Stimulated activated naive CD8-positive, alpha-beta T cell treated with anti-CD3 and anti-CD28 coated beads, Interleukin-15, amount 100 ng/mL, for 72 hours (primary cell): Measurements from ENCODE around the gene CCNL1.
"Not testable (repeated sequence)": the region's sequence is repeated elsewhere in the genome, so short reads cannot be mapped to it uniquely, and the experiment has no call there.

ENCODE experiments used
- ATAC-seq: fragments of 150-1000 bp; cut with Tn5 transposase; 2 replicates; pipeline ENCODE4 v1.10.0; 2021; ENCODE audit warnings: mild to moderate bottlenecking, moderate library complexity
- DNase-seq, 2 donors: peaks; one replicate each; pipeline ENCODE4 v3.0.0; 2021 to 2022
- H3K27ac Mint-ChIP-seq, 2 donors: one replicate each; pipeline ENCODE4 v1.8.0; 2022; ENCODE audit warnings: mild to moderate bottlenecking in 2 of 2, mixed read lengths in 2 of 2, moderate library complexity in 2 of 2
- H3K27me3 Mint-ChIP-seq: one replicate; pipeline ENCODE4 v1.8.0; 2022; ENCODE audit warnings: mixed read lengths
- H3K4me1 Mint-ChIP-seq: one replicate; pipeline ENCODE4 v1.8.0; 2022; ENCODE audit warnings: mild to moderate bottlenecking, mixed read lengths
- H3K4me3 Mint-ChIP-seq, 2 donors: one replicate each; pipeline ENCODE4 v1.8.0; 2022; ENCODE audit warnings: mild to moderate bottlenecking in 2 of 2, mixed read lengths in 2 of 2, moderate library complexity in 1 of 2
- H3K9me3 Mint-ChIP-seq, 2 donors: one replicate each; pipeline ENCODE4 v1.8.0; 2022; ENCODE audit warnings: mixed read lengths in 2 of 2

Gene CCNL1

DNA sequence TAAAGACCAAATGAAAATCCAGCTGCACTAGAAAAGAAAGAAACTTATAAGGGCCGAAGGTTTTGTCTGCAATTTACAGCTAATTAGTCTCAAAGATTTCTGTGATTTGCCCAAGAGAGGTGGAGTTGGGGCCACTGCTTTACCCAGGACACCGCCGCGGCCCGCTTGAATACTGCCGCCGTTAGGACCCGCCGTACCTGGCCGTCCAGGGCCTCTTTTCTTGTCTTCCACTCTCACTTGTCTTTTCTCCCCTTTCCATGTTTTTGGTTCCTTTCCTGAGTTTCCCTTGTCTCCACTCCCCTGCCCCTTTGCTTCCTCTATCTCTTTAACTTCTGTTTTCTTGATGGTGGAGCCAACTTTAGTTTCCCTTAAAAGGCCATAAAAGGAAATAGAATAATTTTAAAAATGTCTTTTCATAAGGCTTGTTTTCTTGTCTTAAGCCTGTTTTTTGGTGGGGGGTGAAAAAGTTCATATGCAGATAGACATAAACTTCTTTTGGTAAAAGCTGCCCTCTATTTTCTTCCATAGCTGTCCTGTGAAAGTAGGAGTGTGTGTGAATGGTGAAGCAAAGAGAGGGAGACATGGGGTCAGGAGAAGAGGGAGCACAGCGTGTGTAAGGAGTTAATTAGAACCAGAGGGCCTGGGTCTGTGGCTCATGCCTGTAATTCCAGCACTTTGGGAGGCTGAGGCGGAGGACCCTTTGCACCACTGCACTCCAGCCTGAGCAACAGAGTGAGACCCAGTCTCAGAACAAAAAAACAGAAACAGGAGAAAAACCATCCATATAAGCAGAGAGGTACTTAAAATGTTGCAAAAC lies 16.0 kb upstream of the CCNL1 start:
- H3K4me3 Mint-ChIP-seq = peak overlapping the region; percentile 85 to 95
- no peak for DNase-seq
- no peak for ATAC-seq
- H3K4me1 Mint-ChIP-seq = peaks cover 37% of the 10 kb centered on the region
- H3K27ac Mint-ChIP-seq = peak overlapping the region; percentile 98 to 99
- no peaks in the 10 kb centered on the region for H3K27me3 Mint-ChIP-seq
- no peaks in the 10 kb centered on the region for H3K9me3 Mint-ChIP-seq

DNA sequence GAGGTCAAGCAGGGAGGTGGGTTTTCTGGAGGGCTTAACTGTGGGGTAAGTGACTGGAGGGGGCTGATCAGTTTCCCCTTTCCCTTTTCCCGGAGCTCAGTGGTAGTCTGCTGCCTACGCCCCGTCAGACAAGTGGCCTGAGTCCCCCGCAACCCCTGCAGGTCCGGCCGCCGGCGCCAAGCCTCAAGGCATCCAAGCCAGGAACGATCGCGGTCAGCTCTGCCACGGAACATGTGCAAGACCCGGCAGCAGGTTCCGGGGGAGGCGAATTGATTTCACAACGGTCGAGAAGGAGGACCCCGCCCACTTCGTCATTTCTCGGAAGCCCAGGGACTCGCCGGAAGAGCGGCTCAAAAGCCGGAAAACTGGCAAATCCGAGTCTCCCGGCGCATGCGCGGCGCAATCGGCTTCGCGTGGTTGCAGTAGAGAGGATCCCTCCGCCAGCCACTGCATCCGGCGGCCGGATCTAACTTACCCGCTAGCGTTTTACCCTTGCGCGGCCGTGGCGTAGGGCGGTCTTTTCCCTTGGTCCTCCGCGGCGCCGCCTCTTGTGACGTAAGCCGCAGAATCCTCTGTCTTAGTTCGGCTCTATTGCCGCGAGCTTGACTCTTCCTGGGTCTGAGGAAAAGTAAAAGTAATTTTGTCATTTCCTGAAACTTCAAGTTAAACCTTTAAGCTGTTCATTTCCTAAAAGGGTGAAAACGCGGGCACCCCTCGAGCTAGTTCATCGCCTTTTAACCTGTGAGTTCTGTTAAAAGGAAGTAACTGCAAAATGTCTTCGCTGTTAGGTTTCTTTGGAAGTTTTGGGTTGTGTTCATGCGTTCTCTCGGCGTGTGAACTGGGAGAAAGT lies 14.9 kb upstream of the CCNL1 start:
- Mint-ChIP-seq H3K4me1 (peaks cover 39% of the 10 kb centered on the region), H3K4me3 (peak overlapping the region; percentile 85 to 95), H3K27ac (peak overlapping the region; percentile 98 to 99), H3K27me3 (no peaks in the 10 kb centered on the region), H3K9me3 (no peaks in the 10 kb centered on the region)
- peak; percentile 95 to 99 for DNase-seq
- ATAC-seq = peak; percentile 98

DNA sequence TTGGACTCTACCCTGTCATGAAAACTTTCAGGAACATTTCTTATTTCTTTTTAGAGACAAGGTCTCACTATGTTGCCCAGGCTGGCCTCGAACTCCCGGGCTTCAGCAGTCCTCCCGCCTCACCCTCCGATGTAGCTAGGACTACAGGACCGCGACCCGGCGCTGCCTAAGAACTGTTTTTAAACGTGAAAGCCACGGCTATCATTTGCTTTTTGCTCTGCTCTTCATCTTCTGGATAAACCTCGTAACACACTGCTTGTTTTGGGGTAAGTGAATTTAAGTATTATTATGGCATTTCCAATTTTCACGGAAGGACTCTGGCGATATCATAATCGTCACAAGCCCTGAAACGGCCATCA lies 14.3 kb upstream of the CCNL1 start:
- ATAC-seq (peak; percentile 21), DNase-seq (peak in 1 of 2 donors; percentile 49)
- H3K4me3 Mint-ChIP-seq = peak overlapping the region; percentile 85 to 95

DNA sequence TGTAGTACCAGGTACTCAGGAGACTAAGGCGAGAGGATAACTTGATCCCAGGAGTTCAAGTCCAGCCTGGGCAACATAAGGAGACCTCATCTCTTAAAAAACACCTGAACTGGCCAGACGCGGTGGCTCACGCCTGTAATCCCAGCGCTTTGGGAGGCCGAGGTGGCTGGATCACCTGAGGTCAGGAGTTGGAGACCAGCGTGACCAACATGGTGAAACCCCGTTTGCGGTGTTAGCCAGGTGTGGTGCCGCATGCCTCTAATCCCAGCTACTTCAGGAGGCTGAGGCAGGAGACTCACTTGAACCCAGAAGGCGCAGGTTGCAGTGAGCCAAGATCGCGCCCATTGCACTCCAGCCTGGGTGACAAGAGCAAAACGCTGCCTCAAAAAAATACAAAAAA lies 13.4 kb upstream of the CCNL1 start:
- ATAC-seq, H3K4me3 Mint-ChIP-seq, H3K9me3 Mint-ChIP-seq, H3K27me3 Mint-ChIP-seq, DNase-seq: not testable (repeated sequence)
- peaks cover 39% of the 10 kb centered on the region for H3K4me1 Mint-ChIP-seq
- H3K27ac Mint-ChIP-seq = peak overlapping the region; percentile 33 to 54

More for the DNA sequence above, 14.3 kb upstream of the CCNL1 start:
- no peaks in the 10 kb centered on the region for H3K27me3 Mint-ChIP-seq
- H3K4me1 Mint-ChIP-seq = peaks cover 39% of the 10 kb centered on the region
- H3K27ac Mint-ChIP-seq = peak overlapping the region; percentile 98 to 99
- H3K9me3 Mint-ChIP-seq = no peaks in the 10 kb centered on the region

DNA sequence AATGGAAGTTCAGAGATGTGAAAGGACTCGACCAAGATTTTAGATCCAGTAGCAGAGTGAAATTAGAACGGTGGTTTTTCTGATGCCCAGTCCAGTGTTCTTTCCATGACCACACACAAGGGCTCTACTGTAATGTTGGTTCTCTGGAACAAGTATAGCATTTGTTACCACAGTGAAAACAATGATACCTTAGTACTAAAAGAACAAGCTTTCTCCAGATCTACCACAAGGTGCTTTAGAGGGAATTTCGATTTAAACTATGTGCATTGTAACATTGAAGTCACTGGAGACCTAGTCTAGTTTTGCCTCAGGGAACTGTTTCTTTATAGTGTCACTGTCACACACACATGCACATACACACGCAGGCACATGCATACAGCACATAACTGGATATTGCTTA lies 12.8 kb upstream of the CCNL1 start:
- Mint-ChIP-seq H3K27me3 (no peaks in the 10 kb centered on the region), H3K9me3 (no peaks in the 10 kb centered on the region), H3K4me1 (peaks cover 37% of the 10 kb centered on the region), H3K27ac (no peak overlapping the region), H3K4me3 (peak overlapping the region in 1 of 2 donors; percentile 6)
- ATAC-seq (no peak), DNase-seq (no peak)

DNA sequence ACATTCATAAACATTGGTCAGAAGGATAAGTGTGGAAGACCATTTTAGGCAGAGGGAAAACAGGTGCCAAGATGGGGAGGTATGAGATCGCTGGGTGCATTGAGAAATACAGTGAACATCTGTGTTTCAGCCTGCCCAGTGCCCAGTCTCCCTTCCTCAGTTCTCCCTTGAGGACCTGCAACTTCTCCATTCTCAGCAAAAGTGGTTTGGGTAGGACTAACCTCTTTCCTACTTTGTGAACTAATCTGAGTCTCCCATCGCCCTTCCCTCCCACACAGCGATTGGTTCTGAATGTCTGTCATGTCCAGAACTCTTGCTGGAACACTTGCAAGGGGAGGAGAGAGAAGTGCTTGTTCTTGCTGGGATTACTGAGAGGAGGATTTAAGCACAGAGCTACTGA lies 10.9 kb upstream of the CCNL1 start:
- peak overlapping the region; percentile 12 to 28 for H3K27ac Mint-ChIP-seq

DNA sequence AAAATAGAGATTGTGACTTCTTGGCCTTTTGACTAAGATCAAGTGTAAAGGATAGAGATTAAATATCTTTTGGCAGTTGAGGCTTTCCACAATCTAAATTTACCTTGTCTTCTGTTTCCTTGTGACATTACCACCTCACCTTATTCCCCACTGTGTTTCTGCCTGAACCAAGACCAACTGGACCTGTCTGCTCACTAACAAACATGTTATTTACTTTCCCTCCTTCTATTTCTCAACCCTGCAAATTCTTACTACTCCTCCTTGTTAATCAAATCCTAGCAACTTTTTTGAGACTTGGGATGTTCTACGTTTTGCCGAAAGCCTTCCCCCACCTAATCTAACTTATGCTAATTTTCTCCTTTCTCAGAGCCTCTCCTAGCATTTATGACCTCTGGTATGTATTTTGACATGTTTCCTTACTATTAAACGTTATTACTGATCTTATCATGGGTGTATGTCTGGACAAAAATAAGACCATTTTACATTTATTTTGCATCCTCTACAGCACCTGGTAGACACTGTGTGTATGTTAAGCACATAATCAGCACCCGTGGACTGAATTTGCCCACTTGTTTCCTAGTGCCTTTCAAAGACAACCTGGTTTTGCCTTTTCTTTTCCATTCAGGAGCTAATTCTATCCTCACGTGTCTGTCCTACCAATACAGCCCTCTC lies 7.6 kb upstream of the CCNL1 start:
- Mint-ChIP-seq H3K4me3 (no peak overlapping the region), H3K4me1 (peaks cover 26% of the 10 kb centered on the region), H3K9me3 (no peaks in the 10 kb centered on the region), H3K27me3 (no peaks in the 10 kb centered on the region), H3K27ac (no peak overlapping the region)
- DNase-seq (no peak), ATAC-seq (no peak)

More for the DNA sequence above, 10.9 kb upstream of the CCNL1 start:
- Mint-ChIP-seq H3K27me3 (no peaks in the 10 kb centered on the region), H3K4me3 (no peak overlapping the region), H3K9me3 (no peaks in the 10 kb centered on the region), H3K4me1 (peaks cover 26% of the 10 kb centered on the region)
- ATAC-seq (no peak), DNase-seq (no peak)

DNA sequence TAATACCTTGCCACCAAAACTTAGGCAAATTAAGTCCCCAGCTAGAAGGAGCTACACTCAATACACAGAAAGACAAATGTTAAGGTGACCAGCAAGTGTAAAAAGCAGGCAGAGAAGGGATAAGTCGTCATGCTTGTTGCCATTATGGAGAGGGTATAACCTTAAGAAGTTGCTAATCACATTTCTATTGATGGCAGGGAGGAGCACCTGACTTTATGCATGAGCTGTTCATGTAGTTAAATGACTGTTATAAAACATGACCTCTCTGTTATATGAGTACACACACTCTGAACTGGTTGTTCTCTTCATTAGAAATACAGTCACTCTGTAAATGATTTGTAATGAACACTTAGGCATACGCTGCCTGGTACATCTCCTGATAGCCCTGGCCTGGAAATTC lies 6.6 kb upstream of the CCNL1 start:
- ATAC-seq = peak; percentile 60

DNA sequence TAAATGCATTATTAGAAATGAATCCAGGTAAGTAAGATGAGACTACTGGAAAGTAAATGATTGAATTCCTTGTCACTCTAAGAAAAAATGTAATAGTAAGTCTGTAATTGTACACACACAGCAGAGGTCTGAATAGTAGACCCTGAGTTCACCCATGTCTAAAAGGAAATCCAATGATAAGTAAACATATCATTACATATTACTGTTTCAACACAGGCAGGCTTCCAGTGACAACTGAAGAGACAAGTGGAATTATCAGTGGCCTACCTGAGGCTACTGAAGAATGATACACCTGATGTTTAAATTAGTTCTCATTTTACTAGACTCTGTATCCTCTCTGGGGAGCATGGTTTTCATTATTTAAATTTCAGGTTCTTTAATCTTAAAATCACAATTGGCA lies 6.2 kb upstream of the CCNL1 start:
- ATAC-seq (no peak), DNase-seq (no peak)
- Mint-ChIP-seq H3K4me1 (peaks cover 27% of the 10 kb centered on the region), H3K4me3 (no peak overlapping the region), H3K27me3 (no peaks in the 10 kb centered on the region), H3K9me3 (no peaks in the 10 kb centered on the region), H3K27ac (peak overlapping the region in 1 of 2 donors; percentile 29)

More for the DNA sequence above, 6.6 kb upstream of the CCNL1 start:
- no peak for DNase-seq
- Mint-ChIP-seq H3K27ac (no peak overlapping the region), H3K4me1 (peaks cover 27% of the 10 kb centered on the region), H3K9me3 (no peaks in the 10 kb centered on the region), H3K4me3 (no peak overlapping the region), H3K27me3 (no peaks in the 10 kb centered on the region)

DNA sequence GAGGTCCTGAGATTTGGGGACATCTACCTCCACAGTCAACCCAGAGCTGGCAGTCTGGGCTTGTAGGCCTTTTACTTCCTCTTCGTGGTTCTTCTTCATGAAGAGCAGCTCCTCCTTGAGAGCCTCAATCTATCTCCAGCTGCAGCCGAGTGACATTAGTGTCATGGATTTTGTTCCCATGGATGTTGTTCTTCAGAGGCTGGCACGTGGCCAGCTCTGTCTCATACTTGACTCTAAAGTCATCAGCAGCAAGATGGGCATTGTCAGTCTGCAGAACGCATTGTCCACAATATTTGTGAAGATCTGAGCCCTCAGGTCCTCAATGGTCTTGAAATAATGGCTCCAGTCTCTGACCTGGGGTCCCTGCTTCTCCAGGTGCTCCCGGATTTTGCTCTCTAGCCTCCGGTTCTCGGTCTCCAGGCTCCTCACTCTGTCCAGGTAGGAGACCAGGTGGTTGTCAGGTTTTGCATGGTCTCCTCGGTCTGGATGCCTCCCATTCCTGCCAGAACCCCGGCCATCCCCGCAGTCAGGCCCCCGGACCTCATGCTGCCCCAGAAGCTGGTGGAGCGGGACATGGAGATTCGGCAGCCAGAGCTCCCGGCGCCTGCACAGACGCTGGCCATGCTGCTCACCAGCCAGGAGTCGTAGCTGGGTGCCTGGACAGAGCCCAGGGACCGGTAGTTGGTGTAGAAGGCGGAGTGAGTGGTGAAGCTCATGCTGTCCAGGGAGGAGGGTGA lies 3.4 kb upstream of the CCNL1 start:
- ATAC-seq = no peak
- no peak overlapping the region for H3K4me3 Mint-ChIP-seq
- peak overlapping the region in 1 of 2 donors; percentile 79 for H3K27ac Mint-ChIP-seq
- no peak for DNase-seq
- H3K4me1 Mint-ChIP-seq = peaks cover 34% of the 10 kb centered on the region
- no peaks in the 10 kb centered on the region for H3K9me3 Mint-ChIP-seq
- no peaks in the 10 kb centered on the region for H3K27me3 Mint-ChIP-seq

DNA sequence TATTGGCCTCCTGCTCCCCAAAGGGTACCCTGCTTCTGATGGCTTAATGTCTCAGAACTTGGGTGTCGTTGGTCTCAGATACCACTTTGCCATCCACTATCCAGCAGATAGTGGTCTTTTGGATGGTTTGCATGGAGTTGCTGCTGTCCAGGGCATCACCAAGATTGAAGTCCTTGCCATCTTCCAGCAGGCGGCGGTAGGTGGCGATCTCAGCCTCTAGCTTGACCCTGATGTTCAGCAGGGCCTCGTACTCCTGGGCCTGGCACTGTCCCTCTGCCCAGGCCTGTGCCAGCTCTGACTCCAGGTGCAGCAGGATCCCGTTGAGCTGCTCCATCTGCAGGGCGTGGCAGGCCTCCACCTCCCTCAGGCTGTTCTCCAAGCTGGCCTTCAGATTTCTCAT lies 2.7 kb upstream of the CCNL1 start:
- Mint-ChIP-seq H3K4me3 (peak overlapping the region in 1 of 2 donors; percentile 26), H3K4me1 (peaks cover 42% of the 10 kb centered on the region), H3K27ac (peak overlapping the region in 1 of 2 donors; percentile 69)
- not testable (repeated sequence) for H3K9me3 Mint-ChIP-seq, ATAC-seq, H3K27me3 Mint-ChIP-seq
- peak in 1 of 2 donors; percentile 23 for DNase-seq

DNA sequence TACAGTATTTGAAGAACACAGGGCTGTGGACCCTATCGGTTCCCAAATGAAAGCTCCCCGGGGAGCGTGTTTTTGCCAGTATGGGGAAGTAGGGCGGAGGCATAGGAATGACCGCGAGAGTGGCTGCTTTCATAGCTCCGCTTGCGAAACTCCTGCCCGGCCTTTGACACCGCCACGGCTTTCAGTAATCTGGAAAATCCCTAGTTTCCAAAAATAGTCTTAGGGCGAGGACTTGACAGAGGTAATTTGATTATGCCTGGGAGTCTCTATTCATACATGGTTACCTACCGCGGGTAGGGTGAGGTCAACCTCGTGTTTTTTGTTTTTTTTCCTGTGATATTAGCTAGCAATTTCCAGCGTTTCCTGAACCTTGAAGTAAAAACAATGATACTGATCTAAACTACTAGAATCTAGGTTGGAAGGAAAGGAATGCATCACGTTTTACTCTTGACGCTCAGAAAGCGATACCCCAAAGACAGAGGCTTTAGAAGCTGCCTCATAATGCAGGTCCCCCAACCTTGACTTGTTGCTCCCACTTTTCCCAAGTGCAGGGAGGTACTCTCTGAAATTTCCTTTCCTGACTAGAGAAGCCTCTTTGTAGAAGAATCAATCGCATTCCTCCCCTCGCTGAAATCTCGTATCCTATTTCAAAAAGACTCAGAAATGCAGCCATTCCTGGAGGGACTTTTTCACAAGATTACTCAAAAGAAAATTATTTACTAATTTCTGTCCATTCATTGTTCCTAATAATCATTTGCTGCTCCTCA lies 894 bp upstream of the CCNL1 start:
- Mint-ChIP-seq H3K27me3 (no peaks in the 10 kb centered on the region), H3K4me1 (peaks cover 58% of the 10 kb centered on the region), H3K27ac (peak overlapping the region; percentile 99), H3K4me3 (peak overlapping the region; percentile 87 to 96), H3K9me3 (no peaks in the 10 kb centered on the region)
- DNase-seq (peak in 1 of 2 donors; percentile 73), ATAC-seq (peak; percentile 47)

DNA sequence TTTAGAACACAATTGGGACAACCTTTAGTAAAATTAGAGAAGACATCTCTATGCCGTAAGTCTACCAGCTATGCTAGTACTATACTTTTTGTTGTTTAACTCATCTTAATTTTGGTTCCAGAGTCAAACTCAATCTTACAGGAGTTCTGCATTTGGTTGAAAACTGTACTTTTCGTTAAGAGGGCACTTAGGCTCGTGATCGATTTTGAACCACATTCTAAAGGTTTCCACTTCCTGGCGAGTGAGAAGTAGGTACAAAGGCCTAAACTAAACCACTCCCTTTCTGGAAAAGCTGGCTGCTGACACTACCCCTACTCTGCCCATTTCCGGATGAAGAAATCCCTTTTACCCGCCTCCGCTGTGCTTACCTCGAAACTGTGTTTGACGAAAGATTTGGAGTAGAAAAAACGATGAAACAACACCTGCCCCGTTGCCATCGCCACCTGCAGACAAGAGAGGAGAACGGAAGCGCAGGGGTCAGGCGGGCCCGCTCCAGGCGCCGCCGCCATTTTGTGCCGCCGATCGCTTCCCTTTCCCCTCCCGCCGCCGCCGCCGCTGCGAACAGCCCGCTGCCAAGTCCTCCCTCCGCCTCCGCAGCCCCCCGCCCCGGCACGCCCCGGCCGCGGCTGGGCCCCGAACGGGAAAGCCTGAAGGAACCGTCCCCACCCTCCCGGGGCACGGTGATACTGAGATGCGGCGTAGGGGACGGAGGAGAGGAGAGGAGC lies 748 bp downstream of the CCNL1 start:
- Mint-ChIP-seq H3K27ac (peak overlapping the region; percentile 99), H3K4me3 (peak overlapping the region; percentile 87 to 96), H3K27me3 (no peaks in the 10 kb centered on the region), H3K9me3 (no peaks in the 10 kb centered on the region), H3K4me1 (peaks cover 73% of the 10 kb centered on the region)
- peak; percentile 73 for ATAC-seq
- DNase-seq = peak; percentile 80 to 89

DNA sequence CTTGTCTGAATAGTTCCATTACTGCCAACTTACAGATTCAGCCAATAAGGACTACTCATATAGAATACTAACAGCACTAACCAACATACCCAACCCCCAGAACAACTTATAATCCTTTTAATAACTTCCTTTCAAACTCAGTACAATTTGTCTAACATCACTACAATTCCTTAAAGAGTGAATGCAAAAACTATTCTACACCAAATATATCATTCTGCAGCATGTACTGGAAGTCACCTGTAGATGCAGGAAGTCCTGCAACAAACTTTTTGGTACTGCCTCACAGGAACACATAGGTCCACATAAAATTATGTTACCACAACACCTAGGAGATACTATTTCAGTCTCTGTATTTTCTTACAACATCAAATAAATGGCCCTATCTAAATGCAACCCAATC lies 2.1 kb downstream of the CCNL1 start:
- DNase-seq = no peak
- Mint-ChIP-seq H3K4me1 (peaks cover 70% of the 10 kb centered on the region), H3K4me3 (peak overlapping the region; percentile 87 to 96), H3K27ac (peak overlapping the region; percentile 99), H3K27me3 (no peaks in the 10 kb centered on the region), H3K9me3 (no peaks in the 10 kb centered on the region)
- ATAC-seq = no peak
